H1 (cell line): ENCODE results near the gene INF2. TPM values are rescaled to one million over a fixed set of nuclear protein-coding genes. Genes with fewer than 3 reads are reported as not detected.

Source experiments
- CTCF ChIA-PET: fragments of 300-600 bp; sonication (Branson Sonifier 250); formaldehyde crosslinking; loops from one replicate; lab custom pipeline; 2021; ENCODE audit not compliant: partially characterized antibody; lab: Charles Lee
- POLR2A ChIA-PET: fragments of 300-600 bp; sonication (Branson Sonifier 250); formaldehyde crosslinking; loops from one replicate; lab custom pipeline; 2021; ENCODE audit warnings: inconsistent platforms; ENCODE audit not compliant: partially characterized antibody; lab: Charles Lee
- DNase-seq, 2 experiments: peaks; one replicate each; pipeline versions ENCODE4 v3.0.0 to v3.0.0-alpha.2; 2010 to 2022; ENCODE audit warnings: low spot score in 2 of 2, low read depth in 1 of 2, mixed read lengths in 1 of 2
- FAIRE-seq: peaks from 2 replicates; lab custom pipeline; 2011; peaks lifted over from hg19 to GRCh38; lab: Jason Lieb, UNC
- H2AFZ ChIP-seq: 2 replicates; pipeline ENCODE4 v1.8.1; 2012; ENCODE audit warnings: low read length, inconsistent platforms
- H2AK5ac ChIP-seq: 2 replicates; pipeline ENCODE4 v1.6.1; 2013; ENCODE audit warnings: low read depth, low read length
- H2BK120ac ChIP-seq: replicated peaks from 2 replicates; pipeline ENCODE3; 2013; ENCODE audit warnings: low read depth, low read length, inconsistent platforms
- H2BK12ac ChIP-seq: 2 replicates; pipeline ENCODE4 v1.6.1; 2013; ENCODE audit warnings: low read depth, low read length
- H2BK15ac ChIP-seq: 2 replicates; pipeline ENCODE4 v1.6.1; 2013; ENCODE audit warnings: low read length
- H2BK20ac ChIP-seq: 2 replicates; pipeline ENCODE4 v1.6.1; 2013; ENCODE audit warnings: low read length
- H2BK5ac ChIP-seq: 2 replicates; pipeline ENCODE4 v1.6.1; 2013; ENCODE audit warnings: low read depth, low read length
- H3K14ac ChIP-seq: 2 replicates; pipeline ENCODE4 v1.6.1; 2013; ENCODE audit warnings: inconsistent platforms; ENCODE audit not compliant: insufficient read length
- H3K18ac ChIP-seq: 2 replicates; pipeline ENCODE4 v1.6.1; 2013; ENCODE audit warnings: low read length; ENCODE audit errors: extremely low read depth
- H3K23ac ChIP-seq: 2 replicates; pipeline ENCODE4 v1.6.1; 2013; ENCODE audit warnings: inconsistent platforms; ENCODE audit not compliant: insufficient read length
- H3K23me2 ChIP-seq: 2 replicates; pipeline ENCODE4 v1.6.1; 2013; ENCODE audit warnings: low read depth, low read length
- H3K27ac ChIP-seq: 2 replicates; pipeline ENCODE4 v1.6.1; 2011; ENCODE audit warnings: low read depth, low read length, inconsistent platforms
- H3K27me3 ChIP-seq, 4 experiments: replicated peaks in 1 of 4; 1 replicate in 1 of 4; 2 replicates in 3 of 4; pipeline versions ENCODE4 v1.6.1 to v1.8.1; 2011 to 2013; ENCODE audit warnings: low read length in 3 of 4, mild to moderate bottlenecking in 3 of 4, inconsistent platforms in 2 of 4, mixed read lengths in 2 of 4, moderate library complexity in 1 of 4; ENCODE audit not compliant: control insufficient read depth in 3 of 4, insufficient read depth in 3 of 4; ENCODE audit errors: extremely low read depth in 1 of 4
- H3K36me3 ChIP-seq, 4 experiments: 2 replicates each; pipeline versions ENCODE4 v1.6.1 to v1.8.1; 2011 to 2013; ENCODE audit warnings: mild to moderate bottlenecking in 4 of 4, low read length in 3 of 4, moderate library complexity in 2 of 4, control low read depth in 1 of 4, inconsistent platforms in 1 of 4; ENCODE audit not compliant: insufficient read depth in 4 of 4, control insufficient read depth in 2 of 4
- H3K4ac ChIP-seq: replicated peaks from 2 replicates; pipeline ENCODE3; 2013; ENCODE audit warnings: low read length, low read depth, mixed read lengths, inconsistent platforms; ENCODE audit not compliant: insufficient read length
- H3K4me1 ChIP-seq, 4 experiments: replicated peaks in 1 of 4; 1 replicate in 1 of 4; 2 replicates in 3 of 4; pipeline versions ENCODE4 v1.6.1 to v1.8.1; 2011 to 2013; ENCODE audit warnings: low read length in 3 of 4, inconsistent platforms in 2 of 4, mixed read lengths in 1 of 4; ENCODE audit not compliant: insufficient read depth in 4 of 4, control insufficient read depth in 3 of 4
- H3K4me2 ChIP-seq, 2 experiments: 2 replicates each; pipeline versions ENCODE4 v1.6.1 to v1.8.1; 2011 to 2013; ENCODE audit warnings: low read depth in 2 of 2, low read length in 2 of 2, control low read depth in 1 of 2, inconsistent platforms in 1 of 2, mild to moderate bottlenecking in 1 of 2; ENCODE audit not compliant: insufficient read depth in 1 of 2
- H3K4me3 ChIP-seq, 4 experiments: fragments of 200-600, 300-600 bp in 1 of 4; sonication (generic), shearing (Covaris generic), sonication (Bioruptor Twin) in 1 of 4; 2 replicates each; pipeline versions ENCODE4 v1.5.1 to v1.8.1; 2011 to 2016; ENCODE audit warnings: low read length in 4 of 4, low read depth in 3 of 4, control low read depth in 2 of 4, inconsistent platforms in 2 of 4, mild to moderate bottlenecking in 2 of 4, mixed read lengths in 1 of 4, moderate library complexity in 1 of 4; ENCODE audit not compliant: insufficient read depth in 2 of 4; ENCODE audit errors: extremely low read depth in 1 of 4
- H3K56ac ChIP-seq: replicated peaks from 2 replicates; pipeline ENCODE3; 2013; ENCODE audit warnings: low read depth, mild to moderate bottlenecking, mixed read lengths, low read length, inconsistent platforms; ENCODE audit not compliant: insufficient read length
- H3K79me1 ChIP-seq: 2 replicates; pipeline ENCODE4 v1.6.1; 2013; ENCODE audit warnings: low read depth, low read length, control low read depth
- H3K79me2 ChIP-seq, 2 experiments: 2 replicates each; pipeline versions ENCODE4 v1.6.1 to v1.8.1; 2012 to 2013; ENCODE audit warnings: low read length in 2 of 2, mild to moderate bottlenecking in 2 of 2, inconsistent platforms in 1 of 2; ENCODE audit not compliant: insufficient read depth in 2 of 2, control insufficient read depth in 1 of 2
- H3K9ac ChIP-seq, 4 experiments: replicated peaks in 1 of 4; 1 replicate in 1 of 4; 2 replicates in 3 of 4; pipeline versions ENCODE4 v1.6.1 to v1.8.1; 2011 to 2013; ENCODE audit warnings: low read depth in 3 of 4, low read length in 3 of 4, control low read depth in 2 of 4, mild to moderate bottlenecking in 2 of 4, moderate library complexity in 2 of 4, inconsistent platforms in 1 of 4; ENCODE audit errors: extremely low read depth in 1 of 4
- H3K9me3 ChIP-seq, 2 experiments: 2 replicates each; pipeline versions ENCODE4 v1.6.1 to v1.8.1; 2012 to 2013; ENCODE audit warnings: mild to moderate bottlenecking in 2 of 2, moderate library complexity in 2 of 2, control low read depth in 1 of 2, inconsistent platforms in 1 of 2, low read depth in 1 of 2, low read length in 1 of 2, mixed read lengths in 1 of 2; ENCODE audit not compliant: insufficient read depth in 2 of 2
- H4K20me1 ChIP-seq, 2 experiments: replicated peaks in 1 of 2; 2 replicates each; pipeline versions ENCODE3 to v1.8.1; 2011 to 2013; ENCODE audit warnings: inconsistent platforms in 2 of 2, low read length in 2 of 2, mild to moderate bottlenecking in 1 of 2; ENCODE audit not compliant: insufficient read depth in 2 of 2, control insufficient read depth in 1 of 2
- H4K5ac ChIP-seq: 2 replicates; pipeline ENCODE4 v1.6.1; 2013; ENCODE audit warnings: low read length, low read depth, mixed read lengths, inconsistent platforms; ENCODE audit not compliant: insufficient read length
- H4K8ac ChIP-seq: 2 replicates; pipeline ENCODE4 v1.8.0; 2013; ENCODE audit warnings: mild to moderate bottlenecking, moderate library complexity, low read length, inconsistent platforms; ENCODE audit not compliant: insufficient read depth; ENCODE audit errors: extremely low read depth
- H4K91ac ChIP-seq: replicated peaks from 2 replicates; pipeline ENCODE3; 2013; ENCODE audit warnings: low read length, mixed read lengths, inconsistent platforms; ENCODE audit not compliant: insufficient read length
- GABPA ChIP-seq: IDR thresholded peaks from 2 replicates; pipeline ENCODE4 v1.6.1; 2011; ENCODE audit warnings: mild to moderate bottlenecking, low read length, moderate library complexity, borderline replicate concordance; ENCODE audit not compliant: insufficient read depth
- NANOG ChIP-seq: IDR thresholded peaks from 2 replicates; pipeline ENCODE4 v1.6.1; 2011; ENCODE audit warnings: low read length, low read depth, mild to moderate bottlenecking, inconsistent platforms; ENCODE audit not compliant: insufficient read depth, poor library complexity, severe bottlenecking
- POLR2A ChIP-seq, 2 experiments: IDR thresholded peaks; 1 replicate in 1 of 2; 2 replicates in 1 of 2; pipeline ENCODE4 v1.6.1; 2011; ENCODE audit warnings: low read depth in 2 of 2, low read length in 2 of 2, mild to moderate bottlenecking in 2 of 2; ENCODE audit errors: control extremely low read depth in 1 of 2
- RBBP5 ChIP-seq: IDR thresholded peaks from 2 replicates; pipeline ENCODE4 v1.7.1; 2012; ENCODE audit warnings: low read depth, mild to moderate bottlenecking, inconsistent platforms, low read length, moderate library complexity, borderline replicate concordance
- WGBS, 2 experiments: shearing (Covaris generic) in 1 of 2; methylation state at CpG; one replicate each; pipeline versions ENCODE4 v1.1.6 to v1.1.7; 2013 to 2015; ENCODE audit warnings: low lambda C conversion rate in 2 of 2, mixed read lengths in 2 of 2, inconsistent platforms in 1 of 2, low coverage in 1 of 2, missing lambda C conversion rate in 1 of 2; ENCODE audit not compliant: insufficient replicate concordance in 2 of 2, insufficient coverage in 1 of 2, insufficient read length in 1 of 2; ENCODE audit errors: extremely low coverage in 1 of 2, missing lambda C conversion rate in 1 of 2; 5-methylcytosine and 5-hydroxymethylcytosine counted together
- polyA plus RNA-seq, 7 experiments: library from polyadenylated mRNA; depleted of rRNA in 3 of 7; stranded (reverse) in 5 of 7; unstranded in 2 of 7; fragments of >200 nt in 5 of 7; fragments of 200-250 nt in 2 of 7; gene quantifications; 1 replicate in 5 of 7; 2 replicates in 1 of 7; 4 replicates in 1 of 7; pipeline versions ENCODE4 v1.2.1 to v1.2.3, GENCODE V29; 2011 to 2013; ENCODE audit warnings: missing spikeins in 2 of 7, mixed read lengths in 2 of 7
- total RNA-seq: library from RNA; stranded (reverse); fragmentation: NEBNext Ultra II Directional; extraction: Animal tissue kit (Norgen Biotek cat#: 25700); gene quantifications from 2 replicates; pipeline ENCODE4 v1.2.1, GENCODE V29; 2021

The INF2 gene
- total and polyA plus RNA-seq, 2 of the 8 experiments (the other 6 are each of a cell fraction or from before 2014, with no cell fraction given): 29.1 to 59.5 TPM

DNA sequence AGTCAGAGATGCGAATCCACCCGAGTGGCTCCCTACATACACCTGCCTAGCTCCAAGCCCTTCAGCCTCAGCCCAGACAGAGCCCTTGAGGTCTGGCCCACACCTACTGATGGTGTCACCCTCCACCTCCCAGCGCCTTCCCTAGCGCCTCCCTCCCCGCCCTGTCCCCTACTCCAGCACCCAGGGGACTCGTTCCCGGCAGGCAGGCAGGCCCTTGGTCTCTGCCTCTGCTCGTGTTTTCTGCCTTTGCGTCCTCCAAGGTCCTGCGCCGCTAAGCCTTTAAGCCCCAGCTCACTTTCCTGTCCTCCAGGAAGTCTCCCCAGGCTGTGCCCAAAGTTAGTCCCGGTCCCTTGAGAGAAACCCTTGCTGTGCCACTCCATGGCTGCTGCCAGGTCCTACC is 12.7 kb downstream of the INF2 start:
- no peak overlapping the region for H3K4me2 ChIP-seq
- H3K4ac ChIP-seq: no peak overlapping the region
- DNase-seq: no peak
- no peak overlapping the region for H3K18ac ChIP-seq
- H3K14ac ChIP-seq: no peak overlapping the region
- no peak overlapping the region for H3K4me3 ChIP-seq
- peaks cover 0 to 19% (median 14%) of the 10 kb centered on the region in 4 experiments; a peak in 5 of 7 replicates for H3K4me1 ChIP-seq
- 0 out of 2 replicates have a peak, but pooled peaks cover 2% of the 10 kb centered on the region for H3K79me1 ChIP-seq
- peaks cover 2 to 29% (median 12%) of the 10 kb centered on the region in 4 experiments; a peak in 6 of 8 replicates for H3K36me3 ChIP-seq
- no peak overlapping the region for H4K91ac ChIP-seq
- ChIA-PET POLR2A (interaction anchor here (1.1 to 2.1 kb wide), 5 partner anchors 11 to 34 kb away, joined by 3 to 7 read pairs (median 5); no protein-coding TSS in a partner anchor), CTCF (interaction anchor here (1.1 to 9.1 kb wide), 7 partner anchors 20 to 124 kb away, joined by 3 to 70 read pairs (median 4); no protein-coding TSS in a partner anchor)
- no peak overlapping the region for H2BK12ac ChIP-seq
- H3K23ac ChIP-seq: no peak overlapping the region
- H3K23me2 ChIP-seq: no peaks in the 10 kb centered on the region; the same call in 1 of the 2 replicates
- no peak overlapping the region for H2BK15ac ChIP-seq
- H3K9ac ChIP-seq: no peak overlapping the region
- H2BK20ac ChIP-seq: no peak overlapping the region
- no peaks in the 10 kb centered on the region for H3K27me3 ChIP-seq
- no peak overlapping the region for H2BK120ac ChIP-seq
- no peak overlapping the region for H2AFZ ChIP-seq
- H3K27ac ChIP-seq: no peak overlapping the region
- no peak overlapping the region for H3K56ac ChIP-seq
- H4K8ac ChIP-seq: no peak overlapping the region
- no peak overlapping the region for H2BK5ac ChIP-seq
- 96% methylated on average over 12 of the region's 12 CpGs; no CpG with 5 or more reads in 1 of the 2 experiments for WGBS, 2 experiments
- no peak for FAIRE-seq
- H3K9me3 ChIP-seq: peaks cover 6 to 17% of the 10 kb centered on the region in 2 experiments
- no peaks in the 10 kb centered on the region for H3K79me2 ChIP-seq
- peaks cover 1 to 38% of the 10 kb centered on the region in 2 experiments for H4K20me1 ChIP-seq
- no peak overlapping the region for H4K5ac ChIP-seq
- no peak overlapping the region for H2AK5ac ChIP-seq
- TF ChIP-seq RBBP5: no peak
- TF ChIP-seq POLR2A (IDR thresholded peaks at IDR 0.05; ENCODE audit: control extremely low read depth in 1 of 2, low read depth in 2 of 2, low read length in 2 of 2): no peak
- no peak for TF ChIP-seq NANOG
- no peak for TF ChIP-seq GABPA
